GM12873 (cell line): Measurements from ENCODE around the gene MARCHF3.

Source experiments
- CTCF ChIP-seq: IDR thresholded peaks from 2 replicates; pipeline ENCODE4 v1.5.1; 2012; ENCODE audit warnings: low read depth, mild to moderate bottlenecking, moderate library complexity, low read length, control low read depth; ENCODE audit not compliant: insufficient read depth; ENCODE audit errors: missing control alignments

The MARCHF3 gene

DNA sequence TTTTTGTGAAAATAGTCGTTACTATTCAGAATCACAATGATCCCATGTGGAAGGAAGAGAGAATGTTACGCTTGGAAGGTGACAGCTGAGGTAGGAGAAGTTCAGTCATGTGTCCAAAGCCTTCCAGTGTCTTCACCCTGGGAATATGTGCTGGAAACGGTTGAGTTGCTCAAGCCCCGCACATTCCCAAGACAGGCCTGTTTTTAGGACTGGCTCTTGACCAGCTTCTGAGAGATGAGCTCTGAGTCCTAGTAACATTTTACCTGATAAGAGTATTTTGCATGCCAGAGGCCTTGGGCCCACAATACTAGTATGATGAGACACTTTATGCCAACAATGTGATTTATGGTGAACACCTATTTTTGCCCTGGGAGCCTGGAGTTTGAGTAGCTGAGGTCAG lies 151.7 kb downstream of the MARCHF3 start:
- no peak for TF ChIP-seq CTCF

DNA sequence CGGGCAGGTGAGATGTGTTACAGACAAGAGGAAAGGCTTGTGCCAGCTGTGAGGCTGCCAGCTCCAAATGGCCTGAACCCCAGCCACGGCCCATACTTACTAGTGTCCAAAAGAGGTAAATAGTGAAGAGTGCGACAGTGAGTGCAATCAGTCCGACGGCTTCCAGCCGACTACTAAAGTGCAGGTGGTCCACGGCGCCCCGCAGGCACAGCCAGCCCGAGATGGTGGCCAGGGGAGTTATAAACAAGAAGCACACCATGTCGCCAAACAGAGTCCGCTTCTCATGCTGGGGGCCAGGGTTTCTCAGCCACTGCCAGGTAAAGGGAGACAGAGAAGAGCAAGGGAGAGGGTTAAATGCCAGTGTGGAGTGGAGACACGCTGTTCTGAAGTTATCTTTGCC lies 152.3 kb downstream of the MARCHF3 start:
- TF ChIP-seq CTCF = no peak

DNA sequence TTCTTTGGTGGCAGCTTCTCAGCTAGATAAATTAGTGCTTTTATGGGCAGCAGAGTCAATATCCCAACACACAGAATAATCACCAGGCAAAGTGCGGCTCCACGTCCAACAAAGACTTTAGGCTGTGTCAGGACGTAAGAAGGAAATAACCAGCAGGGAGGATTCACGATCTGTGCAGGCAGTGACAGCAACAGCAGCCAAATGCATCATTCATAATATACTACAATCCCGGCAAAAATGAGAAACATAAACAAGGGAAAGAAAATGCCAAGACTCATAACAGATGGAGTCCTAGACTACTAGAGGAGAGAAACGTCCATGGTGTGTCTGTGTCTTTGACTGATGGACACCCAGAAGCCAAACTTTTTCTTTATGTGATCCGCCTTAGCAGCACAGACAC lies 152.8 kb downstream of the MARCHF3 start:
- no peak for TF ChIP-seq CTCF

- no peak for TF ChIP-seq CTCF
These were observed 155.0 kb downstream of the MARCHF3 start for GRCh38 chr5:126875303-126875785.

DNA sequence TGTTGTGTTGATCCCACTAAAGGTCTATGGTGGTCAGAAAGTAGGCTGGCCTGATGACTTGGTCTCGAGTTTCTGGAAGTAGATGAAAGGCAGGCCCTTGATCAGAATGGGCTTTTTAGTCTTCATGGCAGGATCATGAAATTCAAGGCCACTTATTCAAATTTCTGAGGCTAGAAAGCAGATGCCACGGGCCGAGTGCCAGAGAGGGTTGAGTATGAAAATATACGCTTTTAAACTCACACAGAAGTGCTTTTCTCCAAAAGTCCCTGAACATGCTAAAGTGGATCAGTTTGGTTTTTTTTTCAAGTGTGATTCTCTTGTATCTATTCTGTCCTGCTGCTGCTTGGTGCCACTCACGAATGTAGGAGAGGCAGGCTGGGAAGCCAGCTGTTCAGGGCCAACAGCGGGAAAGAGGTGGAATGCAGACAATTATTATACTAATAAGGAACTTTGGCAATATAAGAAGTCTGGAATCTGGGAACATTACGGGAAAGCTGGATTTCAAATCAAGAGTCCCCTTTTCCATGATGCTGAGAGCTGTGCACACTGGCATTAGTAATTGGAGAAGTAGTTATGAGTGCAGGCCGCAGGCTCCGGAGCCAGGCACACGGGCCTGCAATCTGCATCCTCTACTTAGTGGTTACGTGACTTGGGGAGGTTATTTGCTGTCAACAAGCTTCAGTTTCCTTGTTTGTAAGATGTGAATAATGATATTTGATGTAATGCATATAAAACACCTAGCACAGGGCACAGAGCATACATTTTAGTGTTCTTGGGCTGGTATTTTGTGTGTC lies 157.6 kb downstream of the MARCHF3 start:
- TF ChIP-seq CTCF = no peak

DNA sequence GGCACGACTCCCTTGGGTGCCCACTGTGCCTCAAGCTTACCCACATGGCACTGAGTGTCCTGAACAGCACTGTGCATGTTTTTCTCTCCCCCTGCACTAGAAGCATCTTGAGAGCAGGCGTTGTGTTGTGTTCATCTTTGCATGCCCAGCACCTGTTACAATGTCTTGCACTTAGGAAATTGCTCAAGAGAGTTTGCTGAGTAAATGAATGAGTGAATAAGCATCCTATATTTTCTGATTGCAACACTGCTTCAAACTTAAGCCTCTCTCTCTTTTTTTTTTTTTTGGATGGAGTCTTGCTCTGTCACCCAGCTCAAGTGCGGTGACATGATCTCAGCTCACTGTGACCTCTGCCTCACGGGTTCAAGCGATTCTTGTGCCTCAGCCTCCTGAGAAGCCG lies 158.9 kb downstream of the MARCHF3 start:
- no peak for TF ChIP-seq CTCF

GRCh38 chr5:126869005-126869451 lies 161.3 kb downstream of the MARCHF3 start:
- no peak for TF ChIP-seq CTCF
